Measurements from ENCODE around the gene NT5M.

NT5M gene

DNA sequence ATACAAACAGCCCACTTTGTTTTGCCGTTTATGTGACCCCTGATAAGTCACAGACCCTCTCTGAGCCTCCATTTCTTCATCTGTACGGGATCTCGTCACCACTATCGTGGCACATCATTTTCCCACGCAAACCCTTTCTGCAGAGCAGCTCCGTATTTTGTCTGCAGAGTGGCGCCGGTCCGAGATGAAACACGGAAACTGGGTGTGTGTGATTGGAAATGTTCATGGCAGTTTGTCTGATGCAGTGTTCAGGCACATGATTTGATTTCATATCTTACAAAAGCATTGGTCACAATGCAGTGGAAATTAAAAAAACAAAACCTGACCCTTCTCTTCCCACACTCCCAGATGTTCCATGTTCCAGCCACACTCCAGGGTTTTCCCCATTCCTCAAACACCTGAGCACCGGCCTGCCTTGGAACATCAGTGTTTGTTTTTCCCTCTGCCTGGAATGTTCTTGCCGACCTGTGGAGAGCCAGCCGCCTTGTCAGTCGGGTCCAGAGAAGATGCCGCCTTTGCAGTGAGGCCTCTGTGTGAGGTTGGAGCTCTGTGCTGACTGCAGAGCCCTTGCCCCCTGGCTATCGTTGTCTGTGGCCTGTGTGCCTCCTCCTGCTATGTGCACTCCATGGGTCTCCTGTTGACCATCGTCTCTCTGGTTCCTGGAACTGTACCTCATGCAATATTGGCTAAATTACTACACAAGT, 39.2 kb downstream of the NT5M start:
- no peak for DNase-seq
- TF ChIP-seq, protein P1, sequence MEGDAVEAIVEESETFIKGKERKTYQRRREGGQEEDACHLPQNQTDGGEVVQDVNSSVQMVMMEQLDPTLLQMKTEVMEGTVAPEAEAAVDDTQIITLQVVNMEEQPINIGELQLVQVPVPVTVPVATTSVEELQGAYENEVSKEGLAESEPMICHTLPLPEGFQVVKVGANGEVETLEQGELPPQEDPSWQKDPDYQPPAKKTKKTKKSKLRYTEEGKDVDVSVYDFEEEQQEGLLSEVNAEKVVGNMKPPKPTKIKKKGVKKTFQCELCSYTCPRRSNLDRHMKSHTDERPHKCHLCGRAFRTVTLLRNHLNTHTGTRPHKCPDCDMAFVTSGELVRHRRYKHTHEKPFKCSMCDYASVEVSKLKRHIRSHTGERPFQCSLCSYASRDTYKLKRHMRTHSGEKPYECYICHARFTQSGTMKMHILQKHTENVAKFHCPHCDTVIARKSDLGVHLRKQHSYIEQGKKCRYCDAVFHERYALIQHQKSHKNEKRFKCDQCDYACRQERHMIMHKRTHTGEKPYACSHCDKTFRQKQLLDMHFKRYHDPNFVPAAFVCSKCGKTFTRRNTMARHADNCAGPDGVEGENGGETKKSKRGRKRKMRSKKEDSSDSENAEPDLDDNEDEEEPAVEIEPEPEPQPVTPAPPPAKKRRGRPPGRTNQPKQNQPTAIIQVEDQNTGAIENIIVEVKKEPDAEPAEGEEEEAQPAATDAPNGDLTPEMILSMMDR (IDR thresholded peaks at IDR 0.05; ENCODE audit: low read depth, low read length, missing control alignments): no peak
- Histone ChIP-seq H3K27me3 (replicated peaks) (no peaks in the 10 kb centered on the region), H3K36me3 (replicated peaks) (no peaks in the 10 kb centered on the region), H3K4me3 (ENCODE audit: low read depth, low read length) (no peak overlapping the region), H3K27ac (no peak overlapping the region)
- in situ Hi-C loops (cut with HindIII; ENCODE audit: low pct_ligation_motif_present, low sequenced_read_pairs): no loop called here

DNA sequence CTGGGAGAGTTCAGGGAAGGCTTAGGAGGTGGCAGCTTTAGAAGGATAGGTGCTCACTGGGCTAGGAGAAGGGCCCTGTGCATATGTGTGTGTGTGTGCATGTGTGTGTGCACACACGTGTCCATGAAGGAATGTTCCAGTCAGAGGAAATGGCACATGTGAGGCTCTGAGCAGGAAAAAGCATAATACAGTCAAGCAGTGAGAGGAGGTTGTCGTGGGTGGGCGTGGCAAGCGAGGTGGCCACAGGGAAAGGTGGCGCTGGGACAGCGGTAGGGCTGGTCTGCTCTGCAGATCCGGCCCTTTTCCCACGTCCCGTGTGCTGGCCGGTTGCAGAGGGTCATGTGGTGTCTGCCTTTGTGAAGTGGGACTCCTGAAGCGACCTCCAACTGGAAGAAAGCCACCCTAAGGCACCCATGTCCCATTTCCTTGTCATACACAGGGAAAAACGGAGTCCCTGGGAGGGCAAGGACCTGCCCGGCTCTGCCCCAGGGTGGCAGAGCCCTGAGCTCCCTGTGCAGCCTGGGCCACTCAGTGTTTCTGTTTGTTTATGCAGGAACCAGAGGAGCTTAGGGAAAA, 40.1 kb downstream of the NT5M start:
- no peaks in the 10 kb centered on the region for H3K36me3 ChIP-seq (replicated peaks)
- no peaks in the 10 kb centered on the region for H3K27me3 ChIP-seq (replicated peaks)
- in situ Hi-C loops (cut with HindIII; ENCODE audit: low pct_ligation_motif_present, low sequenced_read_pairs): no loop called here

DNA sequence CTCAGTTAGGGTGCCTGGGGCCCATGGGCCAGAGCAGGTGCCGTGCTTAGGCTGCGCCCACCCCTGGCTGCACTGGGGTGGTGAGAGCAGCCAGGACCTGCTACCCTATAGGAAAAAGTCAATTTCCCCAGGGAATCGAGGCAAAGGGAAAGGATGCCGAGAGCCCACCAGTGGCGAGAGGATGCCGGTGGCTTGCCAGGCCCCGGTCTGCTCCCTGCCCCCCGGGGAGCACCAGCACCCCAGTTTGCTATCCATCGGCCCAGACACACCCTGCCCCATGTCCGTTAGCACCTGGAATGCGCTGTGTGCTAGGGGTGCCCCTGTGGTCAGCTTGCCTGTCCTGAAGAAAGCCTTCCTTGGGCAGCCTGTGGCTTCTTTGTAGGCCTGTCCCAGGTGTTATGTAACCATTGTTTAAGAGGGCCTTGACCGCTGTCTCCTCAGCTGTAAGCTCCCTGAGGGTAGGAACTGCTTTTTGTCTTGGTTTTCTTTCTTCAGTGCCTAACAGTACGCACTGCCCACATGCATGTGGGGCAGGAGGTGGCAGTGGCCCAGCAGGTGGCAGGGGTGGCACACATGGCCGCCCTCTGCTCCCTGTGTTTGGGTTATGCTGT, 40.8 kb downstream of the NT5M start:
- in situ Hi-C loops (cut with HindIII; ENCODE audit: low pct_ligation_motif_present, low sequenced_read_pairs): no loop called here
- TF ChIP-seq, protein P1 (IDR thresholded peaks at IDR 0.05; ENCODE audit: low read depth, low read length, missing control alignments): no peak
- H3K27me3 ChIP-seq (replicated peaks): no peaks in the 10 kb centered on the region
- DNase-seq: no peak
- H3K4me3 ChIP-seq (ENCODE audit: low read depth, low read length): no peak overlapping the region
- H3K27ac ChIP-seq: no peak overlapping the region
- no peaks in the 10 kb centered on the region for H3K36me3 ChIP-seq (replicated peaks)

More for the DNA sequence above, 40.1 kb downstream of the NT5M start:
- TF ChIP-seq, protein P1 (IDR thresholded peaks at IDR 0.05; ENCODE audit: low read depth, low read length, missing control alignments): no peak
- Histone ChIP-seq H3K27ac (no peak overlapping the region), H3K4me3 (ENCODE audit: low read depth, low read length) (no peak overlapping the region)
- DNase-seq: no peak

DNA sequence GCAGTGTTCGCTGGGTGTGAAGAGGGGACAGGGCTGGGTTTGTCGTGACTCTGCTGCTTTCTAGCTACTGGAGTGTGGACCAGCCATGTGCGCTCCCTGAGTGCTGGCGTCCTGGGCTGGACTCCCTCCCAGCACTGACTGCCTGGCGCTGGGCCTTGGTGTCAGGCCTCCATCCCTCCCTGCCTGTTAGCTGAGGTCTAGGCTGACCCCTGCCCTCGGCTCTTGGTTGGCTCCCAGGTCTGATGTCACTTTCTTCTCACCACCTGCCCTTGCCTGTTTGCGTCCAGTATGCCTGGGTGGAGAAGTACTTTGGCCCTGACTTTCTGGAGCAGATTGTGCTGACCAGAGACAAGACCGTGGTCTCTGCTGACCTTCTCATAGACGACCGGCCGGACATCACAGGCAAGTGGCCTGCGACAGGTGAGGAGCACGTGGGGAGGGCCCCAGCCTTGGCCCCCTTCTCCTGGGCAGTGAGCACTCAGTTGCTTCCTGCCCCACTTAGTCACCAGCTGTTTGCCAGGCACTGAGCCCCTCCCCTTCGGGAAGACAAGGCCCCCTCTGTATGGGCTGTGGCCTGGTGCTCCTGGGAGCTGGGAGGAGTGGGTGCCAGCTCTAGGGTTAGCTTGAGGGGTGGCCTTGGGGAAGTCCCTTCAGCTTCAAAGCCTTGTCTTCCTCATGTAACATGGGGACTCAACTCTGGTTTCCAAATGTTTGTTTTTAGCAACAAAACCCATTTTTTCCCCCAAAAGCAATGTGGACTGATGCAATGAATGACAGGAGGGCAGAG, 41.5 kb downstream of the NT5M start:
- DNase-seq: no peak
- H3K27me3 ChIP-seq (replicated peaks): no peaks in the 10 kb centered on the region
- H3K36me3 ChIP-seq (replicated peaks): no peaks in the 10 kb centered on the region
- H3K4me3 ChIP-seq (ENCODE audit: low read depth, low read length): no peak overlapping the region
- in situ Hi-C loops (cut with HindIII; ENCODE audit: low pct_ligation_motif_present, low sequenced_read_pairs): no loop called here
- TF ChIP-seq, protein P1 (IDR thresholded peaks at IDR 0.05; ENCODE audit: low read depth, low read length, missing control alignments): no peak
- no peak overlapping the region for H3K27ac ChIP-seq

DNA sequence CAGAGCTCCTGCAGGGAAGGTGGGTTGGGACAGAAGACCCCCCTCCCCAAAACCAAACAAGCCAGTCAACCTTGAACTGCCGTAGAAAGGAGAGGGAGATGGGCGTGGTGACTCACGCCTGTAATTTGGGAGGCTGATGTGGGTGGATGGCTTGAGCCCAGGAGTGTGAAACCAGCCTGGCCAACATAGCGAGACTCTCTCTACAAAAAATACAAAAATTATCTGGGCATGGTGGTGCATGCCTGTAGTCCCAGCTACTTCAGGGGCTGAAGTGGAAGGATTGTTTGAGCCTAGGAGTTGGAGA, 42.1 kb downstream of the NT5M start:
- in situ Hi-C loops (cut with HindIII; ENCODE audit: low pct_ligation_motif_present, low sequenced_read_pairs): no loop called here
- Histone ChIP-seq H3K4me3 (ENCODE audit: low read depth, low read length) (no peak overlapping the region), H3K27me3 (replicated peaks) (no peaks in the 10 kb centered on the region), H3K36me3 (replicated peaks) (no peaks in the 10 kb centered on the region), H3K27ac (no peak overlapping the region)
- DNase-seq: no peak
- TF ChIP-seq, protein P1 (IDR thresholded peaks at IDR 0.05; ENCODE audit: low read depth, low read length, missing control alignments): no peak

Data from brain microvascular endothelial cell (primary cell).